Measurements from ENCODE around the gene GRM5. TPM values are rescaled to one million over a fixed set of nuclear protein-coding genes. Genes with fewer than 3 reads are reported as not detected.
"Not testable (repeated sequence)": the region's sequence is repeated elsewhere in the genome, so short reads cannot be mapped to it uniquely, and the experiment has no call there.

Gene GRM5
- total RNA-seq, result not detected

DNA sequence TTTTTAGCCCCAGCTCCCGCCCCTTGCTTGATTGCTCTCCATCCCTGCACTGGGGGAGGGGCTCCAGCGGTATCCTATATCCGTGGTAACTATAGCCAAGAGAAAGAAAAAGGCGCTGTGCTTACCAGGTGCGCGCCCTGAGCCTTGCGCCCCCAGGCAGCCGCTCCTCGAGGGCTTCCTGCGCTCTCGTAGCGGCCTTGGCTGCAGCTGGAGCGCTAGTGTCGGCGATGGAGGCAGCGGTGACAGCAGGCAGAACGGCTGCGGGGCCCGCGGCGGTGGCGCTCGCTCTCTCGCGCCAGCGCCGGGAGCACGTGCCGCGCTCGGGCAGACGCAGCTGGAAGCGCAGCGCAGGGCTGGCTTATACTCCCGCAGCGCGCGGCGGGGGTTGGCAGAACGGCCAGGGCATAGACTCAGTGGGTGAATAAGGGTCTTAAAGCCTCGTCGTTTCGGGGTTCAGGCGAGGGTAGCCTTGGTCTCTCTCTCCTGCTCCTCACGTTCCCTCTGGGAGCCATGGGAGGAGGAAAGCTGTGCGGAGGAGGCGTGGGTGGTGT, at the start of gene GRM5:
TSS of gene GRM5 (minus strand) at position 332 of the 551 bp plus-strand sequence. CDS start 18,110 bp downstream, outside the sequence.
- DNase-seq (ENCODE audit: low spot score), result not testable (repeated sequence)

DNA sequence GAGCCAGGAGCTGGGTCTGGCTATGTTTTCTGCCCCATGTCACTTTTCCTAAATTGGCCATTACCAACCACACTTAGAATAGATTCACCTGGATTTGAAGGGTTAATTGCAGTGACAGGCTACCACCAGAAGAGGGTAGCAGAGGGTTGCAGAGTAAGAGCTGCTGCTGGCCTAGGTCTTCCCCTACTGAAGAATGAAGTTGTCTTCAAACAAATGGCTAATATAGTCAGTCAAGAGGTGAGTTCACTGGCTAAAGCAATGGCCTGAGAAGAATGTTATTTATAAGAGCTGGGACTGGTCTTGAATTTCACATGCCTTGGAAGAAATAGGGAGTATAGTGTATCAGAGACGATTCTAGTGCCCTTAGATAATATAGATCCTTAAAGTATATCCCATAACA, 32.2 kb upstream of the GRM5 start:
- DNase-seq (ENCODE audit: low spot score), result not testable (repeated sequence)

DNA sequence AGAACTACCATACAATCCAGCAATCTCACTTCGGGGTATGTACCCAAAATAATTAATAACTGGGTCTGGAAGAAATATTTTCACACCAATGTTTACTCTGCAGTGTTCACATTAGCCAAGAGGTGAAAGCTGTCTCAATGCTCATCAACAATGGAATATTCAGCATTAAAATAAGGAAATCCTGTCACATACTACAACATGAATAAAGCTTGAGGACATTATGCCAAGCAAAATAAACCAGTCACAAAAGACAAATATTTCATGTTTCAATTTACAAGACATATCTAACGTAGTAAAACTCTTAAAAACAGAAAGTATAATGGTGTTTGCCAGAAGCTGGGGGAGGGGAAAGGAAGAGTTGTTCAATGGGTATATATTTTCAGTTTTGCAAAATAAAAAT, 28.0 kb upstream of the GRM5 start:
- not testable (repeated sequence) for DNase-seq (ENCODE audit: low spot score)

DNA sequence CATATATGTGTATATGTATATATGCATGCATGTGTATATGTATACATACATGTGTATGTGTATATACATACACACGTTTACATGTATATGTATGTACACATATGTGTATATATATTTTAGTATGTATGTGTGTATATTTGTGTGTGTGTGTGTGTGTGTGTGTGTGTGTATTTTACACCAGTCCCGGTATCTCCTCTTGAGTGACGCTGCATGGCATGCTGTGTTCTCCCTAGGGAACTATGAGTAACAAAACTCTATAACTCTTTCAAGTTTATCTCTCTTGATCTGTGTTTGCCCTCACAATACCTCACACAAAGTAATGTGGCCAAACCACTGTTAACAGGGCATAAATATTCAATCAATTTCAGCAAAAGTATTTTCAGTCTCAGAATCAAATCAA, 19.2 kb upstream of the GRM5 start:
- not testable (repeated sequence) for DNase-seq (ENCODE audit: low spot score)

DNA sequence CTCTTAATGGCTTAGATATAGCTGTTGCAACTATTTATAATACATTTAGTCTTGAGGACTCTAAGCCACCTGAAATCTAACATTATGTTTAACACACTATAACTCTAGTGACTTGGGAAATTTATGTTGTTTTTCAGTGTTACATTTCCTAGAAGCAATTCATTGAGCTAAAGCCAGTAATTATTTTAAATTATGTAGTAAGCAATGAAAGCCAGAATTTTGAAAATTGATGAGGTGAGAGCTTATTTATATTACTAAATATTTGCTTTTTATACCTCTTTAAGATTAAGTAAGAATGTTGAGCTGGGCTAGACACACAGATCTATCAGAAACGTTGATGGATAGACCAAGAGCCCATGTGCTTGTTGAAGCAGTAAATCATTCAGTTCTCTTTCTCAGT, 5.1 kb upstream of the GRM5 start:
- DNase-seq (ENCODE audit: low spot score), result not testable (repeated sequence)

DNA sequence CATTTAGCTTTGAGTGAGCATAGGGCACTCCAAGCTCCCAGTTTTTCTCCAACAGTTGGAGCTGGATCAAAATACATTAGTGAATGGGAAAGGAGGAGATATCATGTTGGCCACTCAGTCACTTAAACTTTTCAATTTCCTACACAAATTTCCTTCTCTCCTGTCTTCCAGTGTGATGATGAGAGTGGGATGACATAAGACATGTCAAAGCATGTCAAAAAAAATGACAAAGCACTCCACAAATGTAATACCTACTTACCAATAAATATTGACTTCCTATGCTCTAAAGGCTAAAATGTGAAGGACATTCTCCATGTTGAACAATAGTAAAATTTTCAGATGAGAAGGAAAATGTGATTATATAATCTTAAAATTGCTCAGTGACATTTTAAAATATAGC, 1.5 kb upstream of the GRM5 start:
- DNase-seq (ENCODE audit: low spot score), result no peak

DNA sequence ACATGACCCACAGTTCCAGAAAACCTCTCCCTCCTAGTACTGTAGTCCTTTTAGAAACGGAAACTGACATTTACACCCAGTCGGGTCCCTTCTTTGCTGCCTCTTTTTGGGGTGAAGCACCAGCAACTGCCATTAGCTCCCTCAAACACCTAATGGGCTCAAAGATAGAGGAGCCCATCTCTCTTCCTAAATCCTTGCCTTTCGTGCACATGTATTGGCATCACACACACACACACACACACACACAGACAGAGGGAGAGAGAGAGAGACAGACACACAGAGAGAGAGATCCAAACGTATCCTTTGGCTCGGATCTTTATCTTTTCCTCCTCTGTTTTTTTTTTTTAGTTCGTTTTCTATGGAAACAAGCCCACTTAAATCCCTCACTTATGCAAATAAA, 716 bp downstream of the GRM5 start:
- DNase-seq (ENCODE audit: low spot score), result no peak

DNA sequence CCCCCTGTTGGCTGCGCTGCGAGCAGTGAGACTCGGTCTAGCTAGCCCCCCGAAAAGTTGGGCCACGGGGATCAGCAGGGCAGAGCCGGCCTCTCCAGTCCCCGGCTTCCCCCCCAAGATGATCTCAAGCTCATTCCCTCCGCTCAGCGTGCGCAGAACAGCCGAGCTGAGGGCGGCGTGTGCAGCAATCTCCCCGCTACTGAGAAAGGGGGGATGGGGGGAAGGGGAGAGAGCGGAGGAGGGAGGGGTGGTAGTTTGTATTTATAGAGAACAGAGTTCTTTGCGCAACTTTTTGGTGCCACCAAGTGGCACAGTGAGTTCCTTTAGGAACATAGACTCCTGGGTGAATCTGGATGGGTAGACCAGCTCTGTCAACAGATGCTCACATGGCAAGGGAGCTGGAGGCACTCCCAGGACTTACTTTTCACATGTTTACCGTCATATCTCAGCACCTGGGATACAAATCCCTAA, 2.3 kb downstream of the GRM5 start:
- not testable (repeated sequence) for DNase-seq (ENCODE audit: low spot score)

DNA sequence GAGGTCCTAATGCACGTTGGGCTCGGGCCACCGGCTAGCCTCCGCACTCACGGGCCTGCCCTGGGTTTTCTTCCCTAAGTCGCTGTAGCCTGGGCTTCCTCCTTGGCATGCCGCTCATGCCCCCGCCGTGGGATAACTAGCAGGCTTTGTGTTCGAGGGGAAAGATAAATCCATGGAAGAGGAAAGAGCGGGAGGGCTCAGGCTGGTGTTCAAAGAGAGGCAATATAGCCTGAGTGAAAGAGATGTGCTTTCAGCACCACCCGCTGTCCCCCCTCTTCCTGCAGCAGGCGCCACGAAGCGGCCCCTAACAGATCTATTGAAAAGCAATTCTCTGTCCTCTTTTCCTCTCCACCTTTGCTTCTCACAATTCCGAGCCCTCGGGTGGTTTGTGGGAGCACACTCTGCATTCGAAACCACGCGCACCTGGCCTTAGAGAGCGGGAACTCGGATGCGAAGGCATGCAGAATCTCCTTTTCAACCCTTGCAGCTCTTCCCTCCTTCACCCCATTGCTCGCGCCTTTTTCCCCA, 2.9 kb downstream of the GRM5 start:
- DNase-seq (ENCODE audit: low spot score), result not testable (repeated sequence)

DNA sequence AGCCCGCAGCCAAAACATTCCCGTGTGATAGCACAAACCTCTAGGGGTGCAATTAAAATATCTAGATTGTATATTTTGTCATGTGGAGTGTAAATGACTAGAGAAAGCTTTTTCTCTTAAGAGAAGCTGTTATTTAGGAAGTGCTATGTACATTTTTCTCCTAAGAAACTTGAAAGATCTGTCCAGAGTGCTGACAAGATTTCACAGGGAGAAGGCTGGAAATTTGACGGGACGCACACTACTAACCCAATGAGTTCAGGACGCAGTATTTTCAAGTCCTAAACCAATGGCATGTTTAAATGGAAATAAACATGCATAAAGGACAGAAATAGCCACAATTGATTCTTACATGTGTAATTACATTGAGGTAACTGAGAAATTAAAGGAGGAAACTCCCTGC, 3.9 kb downstream of the GRM5 start:
- DNase-seq (ENCODE audit: low spot score), result not testable (repeated sequence)

DNA sequence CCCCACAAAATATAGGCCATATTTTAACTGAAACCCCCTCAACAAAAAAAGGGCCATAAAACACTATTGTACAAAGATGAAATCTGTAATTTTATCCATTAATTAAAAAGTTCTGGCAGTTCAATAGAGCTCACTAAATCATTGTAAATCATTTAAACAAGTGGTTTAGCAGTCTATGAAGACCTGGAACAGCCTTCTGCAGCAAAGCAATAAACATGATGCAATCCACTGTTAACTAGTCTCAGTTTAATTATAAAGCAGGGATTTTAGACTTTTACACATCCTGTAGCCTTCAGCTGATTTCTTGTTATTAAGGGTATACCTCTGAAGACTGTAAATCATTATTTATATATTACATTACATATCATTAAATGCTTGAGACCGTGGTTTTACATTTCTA, 8.4 kb downstream of the GRM5 start:
- DNase-seq (ENCODE audit: low spot score), result not testable (repeated sequence)

DNA sequence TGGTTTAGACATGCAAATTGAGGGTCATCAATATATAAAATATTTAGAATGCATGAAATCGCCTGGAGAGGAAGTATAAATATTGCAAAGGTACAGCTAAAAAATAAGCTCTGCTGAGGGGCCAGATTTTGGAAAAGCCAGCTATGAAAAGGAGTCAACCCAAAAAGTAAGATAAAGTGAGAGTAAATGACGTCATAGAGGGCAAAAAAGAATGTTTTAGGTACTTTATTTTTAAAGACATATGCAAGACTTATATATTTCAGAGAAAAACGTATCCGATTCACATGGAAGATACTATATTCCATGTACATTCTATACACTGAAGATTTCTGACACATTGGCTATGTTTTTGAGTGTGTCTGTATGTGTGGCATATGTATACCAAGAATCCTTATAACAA, 13.6 kb downstream of the GRM5 start:
- DNase-seq (ENCODE audit: low spot score), result no peak

DNA sequence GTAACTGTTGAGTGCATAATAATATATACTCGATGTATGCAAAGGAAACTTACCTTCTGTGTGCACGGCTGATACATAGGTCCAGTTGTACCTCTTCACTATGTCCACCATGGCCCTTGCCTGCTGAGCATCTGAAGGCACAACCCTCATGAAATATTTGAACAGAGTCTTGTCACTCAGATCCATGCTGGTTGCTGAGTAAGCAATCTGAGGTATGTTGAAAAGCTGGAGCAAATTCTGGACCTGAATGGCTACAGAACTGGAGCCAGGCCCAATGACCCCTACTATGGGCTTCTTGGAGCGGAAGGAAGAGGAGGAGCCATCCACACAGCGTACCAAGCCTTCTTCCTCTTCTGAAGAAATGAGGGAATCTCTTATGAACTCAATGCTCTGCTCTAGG, 18.6 kb downstream of the GRM5 start:
- not testable (repeated sequence) for DNase-seq (ENCODE audit: low spot score)

DNA sequence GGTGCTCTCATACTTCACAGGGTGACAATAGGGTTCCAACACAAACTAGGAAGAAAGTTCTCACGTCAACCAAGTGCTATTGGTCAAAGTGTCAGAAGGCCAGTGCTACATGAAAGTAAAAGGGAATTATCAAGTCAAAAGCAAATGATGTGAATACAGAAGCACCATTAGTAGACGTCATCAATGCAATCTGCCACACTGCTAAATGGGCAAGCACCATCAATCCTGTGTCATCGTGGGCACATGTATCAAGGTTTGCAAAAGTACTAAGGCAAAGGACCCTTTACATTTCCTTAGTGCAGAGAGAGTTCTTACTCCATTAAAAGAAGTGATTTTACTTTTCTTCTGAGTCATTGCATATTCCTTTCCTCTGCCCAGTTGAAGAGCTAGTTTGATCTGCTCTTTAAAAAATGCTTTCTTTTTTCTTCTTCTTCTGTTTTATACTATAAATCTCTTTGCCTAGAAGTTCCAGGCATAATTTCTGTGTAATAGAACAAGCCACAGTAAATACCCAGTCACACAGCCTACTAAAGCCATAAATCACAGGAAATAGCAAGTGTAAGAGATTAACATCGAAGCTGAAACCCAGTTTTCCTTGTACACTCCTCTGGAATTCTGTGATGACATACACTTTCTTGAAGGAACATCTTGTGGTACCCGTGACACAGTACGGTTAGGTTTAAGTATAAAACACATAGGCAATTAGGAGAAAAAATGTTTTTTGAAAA, 21.8 kb downstream of the GRM5 start:
- DNase-seq (ENCODE audit: low spot score), result not testable (repeated sequence)

DNA sequence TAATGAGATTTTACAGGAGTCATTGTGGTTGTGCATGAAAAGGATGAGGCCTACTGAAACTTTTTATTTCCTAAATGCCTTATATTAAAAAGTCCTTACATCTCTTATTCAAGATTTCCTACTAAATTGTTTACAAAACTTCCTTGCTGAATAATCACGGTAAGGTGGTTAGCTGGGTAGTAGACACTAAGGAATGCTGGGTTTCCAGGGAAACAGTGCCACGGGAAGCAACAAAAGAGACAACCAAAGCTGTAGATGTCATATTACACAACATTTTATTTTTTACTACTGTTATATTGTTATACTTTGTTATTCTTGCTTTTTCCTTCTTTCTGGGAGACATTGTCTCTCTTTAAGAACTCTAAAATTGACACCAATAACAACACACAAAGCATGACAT, 36.1 kb downstream of the GRM5 start:
- DNase-seq (ENCODE audit: low spot score), result not testable (repeated sequence)

DNA sequence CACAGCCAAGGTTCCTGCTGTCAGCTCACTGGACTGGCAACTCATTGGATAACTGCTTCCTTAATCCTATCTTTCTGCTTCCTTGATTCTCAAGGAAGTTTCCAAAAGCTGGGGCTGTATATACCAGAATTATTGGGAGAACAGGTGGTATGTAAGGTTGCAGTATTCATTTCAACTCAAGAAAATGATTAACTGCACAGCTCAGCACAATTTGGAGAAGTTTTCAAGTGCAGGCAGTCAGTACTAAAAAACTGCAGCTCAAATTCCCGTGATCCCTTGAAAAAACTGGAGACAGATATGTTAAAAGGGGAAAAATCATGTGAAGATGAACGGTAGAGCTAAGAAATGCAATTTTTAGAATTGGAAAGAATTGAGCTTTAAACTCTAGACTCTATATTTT, 44.4 kb downstream of the GRM5 start:
- no peak for DNase-seq (ENCODE audit: low spot score)

DNA sequence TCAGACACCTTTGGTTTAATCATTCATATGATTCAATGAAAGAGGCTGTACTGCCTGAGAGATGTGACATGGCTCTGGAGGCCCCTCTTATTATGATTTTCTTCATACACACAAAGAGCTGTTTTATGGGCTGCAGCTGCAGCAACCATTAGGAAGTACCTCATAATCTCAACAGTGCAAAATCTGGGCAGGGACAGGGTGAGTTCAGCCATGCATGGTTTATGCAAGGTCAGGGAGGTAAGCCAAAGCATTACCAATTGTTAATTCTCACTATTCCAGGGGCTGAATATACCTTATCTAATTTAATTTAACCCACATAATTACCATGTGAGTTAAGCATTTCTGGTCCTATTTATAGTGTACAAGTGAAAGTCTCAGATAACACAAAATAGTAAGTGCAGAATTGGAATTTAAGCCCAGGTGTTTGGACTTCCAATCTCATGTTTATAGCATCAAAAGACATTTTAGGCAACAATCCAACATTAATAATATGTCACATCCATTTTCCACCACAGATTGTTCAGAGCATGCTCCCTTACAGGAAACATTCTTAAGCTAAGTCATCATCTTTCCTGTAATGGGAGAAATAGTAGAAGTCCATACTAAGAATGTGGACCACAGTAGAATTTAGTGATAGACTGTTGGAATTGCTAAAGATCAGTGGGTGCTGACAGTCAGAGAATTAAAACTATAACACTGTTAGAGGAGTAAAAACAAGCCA, 45.8 kb downstream of the GRM5 start:
- not testable (repeated sequence) for DNase-seq (ENCODE audit: low spot score)

DNA sequence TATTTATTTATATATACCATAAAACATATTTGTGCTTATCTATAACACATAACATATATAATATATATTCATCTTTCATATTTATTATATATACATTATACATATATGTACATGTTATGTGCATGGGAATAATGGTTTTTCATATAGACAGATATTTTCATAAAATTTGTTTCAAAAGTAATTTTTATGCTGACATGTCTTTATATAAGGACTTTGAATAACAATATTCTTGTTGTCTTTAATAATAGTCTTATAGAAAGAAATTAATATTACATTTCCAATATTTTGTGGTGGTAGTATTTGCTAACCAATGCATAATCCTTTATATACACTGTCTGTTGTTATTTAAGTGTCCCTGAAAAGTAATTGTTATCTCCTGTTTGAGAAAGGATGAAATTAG, 49.6 kb downstream of the GRM5 start:
- no peak for DNase-seq (ENCODE audit: low spot score)

DNA sequence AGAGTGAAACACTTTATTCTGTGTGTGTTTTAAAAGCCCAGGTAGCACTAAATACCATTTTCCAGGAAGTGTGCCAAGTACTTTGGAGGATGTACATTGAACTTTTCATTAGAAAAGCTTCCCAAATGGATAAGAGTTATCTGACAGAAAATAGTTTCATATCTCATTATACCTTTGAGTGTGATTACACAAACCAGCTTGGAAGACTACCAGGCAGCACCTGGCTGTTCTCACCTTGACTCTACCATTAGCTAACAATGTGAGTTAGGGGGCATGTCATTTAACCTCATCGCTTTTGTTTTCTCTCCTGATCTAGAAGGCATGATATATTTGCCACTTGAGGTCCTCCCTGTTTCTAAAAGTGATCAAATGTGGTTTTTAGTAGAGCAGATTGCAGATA, 50.2 kb downstream of the GRM5 start:
- no peak for DNase-seq (ENCODE audit: low spot score)

DNA sequence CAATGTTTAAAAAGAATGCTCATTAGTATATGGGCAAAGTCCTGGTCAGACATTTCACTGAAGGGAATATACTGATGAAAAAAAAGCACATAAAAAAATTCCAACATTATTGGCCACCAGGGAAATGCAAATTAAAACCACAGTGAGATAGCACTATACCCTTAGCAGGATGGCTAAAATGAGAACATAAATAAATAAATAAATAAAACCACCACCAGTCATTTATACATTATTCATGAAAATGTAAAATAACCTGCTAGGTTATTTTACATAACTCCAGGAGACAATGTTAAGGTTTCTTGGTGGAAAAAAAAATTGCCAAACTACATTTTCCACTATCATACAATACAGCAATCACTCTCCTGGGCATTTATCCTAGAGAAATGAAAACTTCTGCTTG, 64.9 kb downstream of the GRM5 start:
- not testable (repeated sequence) for DNase-seq (ENCODE audit: low spot score)

DNA sequence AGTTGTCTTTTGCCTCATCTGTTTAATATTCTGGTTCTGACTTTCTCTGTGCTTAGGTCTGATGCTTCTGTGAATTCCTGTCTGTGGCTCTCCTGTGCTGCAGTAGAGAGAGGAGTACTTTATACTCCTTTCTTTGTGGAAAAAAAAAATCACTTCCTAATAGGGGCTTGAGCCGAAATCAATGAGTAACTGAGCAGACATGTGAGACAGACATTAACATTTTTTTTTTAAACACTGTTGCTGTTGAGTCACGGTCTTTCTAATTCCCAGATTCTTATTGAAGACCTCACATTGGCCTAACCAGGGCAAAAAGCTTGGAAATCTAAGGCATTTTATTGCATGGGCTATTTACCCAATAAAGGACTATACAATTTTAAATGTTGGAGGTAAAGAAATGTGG, 86.1 kb downstream of the GRM5 start:
- DNase-seq (ENCODE audit: low spot score), result no peak

DNA sequence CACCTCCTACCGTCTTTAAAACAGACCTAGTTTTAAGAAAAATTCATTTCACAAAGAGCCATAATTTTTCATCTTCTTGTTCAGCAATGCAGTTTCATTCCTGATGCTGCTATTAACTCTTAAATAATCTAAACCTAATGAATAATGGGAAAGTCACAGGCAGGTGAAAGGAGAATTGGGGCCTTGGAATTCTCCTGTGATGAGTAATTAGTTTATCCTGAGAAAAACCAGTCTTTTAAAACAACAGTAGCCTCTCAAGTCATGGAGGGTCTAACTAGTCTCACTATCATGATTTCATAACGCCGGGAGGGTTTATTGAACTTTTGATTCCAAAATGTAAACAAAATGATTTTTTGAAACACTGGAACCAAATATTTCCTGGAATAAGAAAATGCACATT, 86.8 kb downstream of the GRM5 start:
- DNase-seq (ENCODE audit: low spot score), result not testable (repeated sequence)

DNA sequence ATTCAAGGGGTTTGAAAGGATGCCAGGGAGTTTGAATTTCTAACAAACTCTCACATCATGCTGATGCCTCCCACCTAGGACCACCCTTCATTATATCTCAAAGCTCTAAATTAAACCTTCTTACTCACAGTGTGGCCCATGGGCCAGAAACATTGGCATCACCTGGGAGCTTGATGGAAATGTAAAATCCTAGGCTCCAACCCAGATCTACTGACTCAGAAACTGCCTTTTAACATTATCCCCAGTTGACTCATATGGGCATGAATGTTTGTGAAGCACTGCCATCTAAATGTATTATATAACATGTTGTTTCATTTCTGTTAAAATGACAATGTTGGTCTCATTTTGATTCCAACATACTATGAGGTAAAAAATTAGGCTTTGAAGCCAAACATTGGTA, 90.3 kb downstream of the GRM5 start:
- not testable (repeated sequence) for DNase-seq (ENCODE audit: low spot score)
